Immature natural killer cell (primary cell): ENCODE measurements around the gene NUBP2. TPM values are rescaled to one million over a fixed set of nuclear protein-coding genes. Genes with fewer than 3 reads are reported as not detected.

Source experiments
- DNase-seq, 3 donors: peaks; one replicate each; pipeline ENCODE4 v3.0.0; 2022; ENCODE audit warnings: mixed read lengths in 1 of 3
- H3K27ac Mint-ChIP-seq, 6 donors: one replicate each; pipeline ENCODE4 v1.8.0; 2020; ENCODE audit warnings: mixed read lengths in 6 of 6, mild to moderate bottlenecking in 5 of 6, inconsistent platforms in 4 of 6, moderate library complexity in 3 of 6
- H3K27me3 Mint-ChIP-seq, 3 donors: one replicate each; pipeline ENCODE4 v1.8.0; 2020 to 2021; ENCODE audit warnings: low read depth in 3 of 3, mild to moderate bottlenecking in 3 of 3, mixed read lengths in 3 of 3, moderate library complexity in 3 of 3, inconsistent platforms in 1 of 3
- H3K36me3 Mint-ChIP-seq, 3 donors: one replicate each; pipeline ENCODE4 v1.8.0; 2020; ENCODE audit warnings: mixed read lengths in 3 of 3, inconsistent platforms in 2 of 3, mild to moderate bottlenecking in 2 of 3
- H3K4me1 Mint-ChIP-seq, 2 donors: one replicate each; pipeline ENCODE4 v1.8.0; 2020; ENCODE audit warnings: inconsistent platforms in 2 of 2, mild to moderate bottlenecking in 2 of 2, mixed read lengths in 2 of 2, moderate library complexity in 1 of 2
- H3K4me3 Mint-ChIP-seq, 5 donors: one replicate each; pipeline ENCODE4 v1.8.0; 2020; ENCODE audit warnings: mild to moderate bottlenecking in 5 of 5, mixed read lengths in 5 of 5, inconsistent platforms in 3 of 5, moderate library complexity in 3 of 5
- H3K9me3 Mint-ChIP-seq, 6 donors: one replicate each; pipeline ENCODE4 v1.8.0; 2020; ENCODE audit warnings: mild to moderate bottlenecking in 6 of 6, mixed read lengths in 6 of 6, inconsistent platforms in 4 of 6, moderate library complexity in 3 of 6
- polyA plus RNA-seq, 3 donors: library from polyadenylated mRNA; unstranded; fragments of 300-500 nt; fragmentation: Illumina TruSeq; gene quantifications; one replicate each; pipeline ENCODE4 v1.2.3, GENCODE V29; 2021

Gene NUBP2
- polyA plus RNA-seq, 3 donors from 2014 or later: 106 to 151 (median 127) TPM

DNA sequence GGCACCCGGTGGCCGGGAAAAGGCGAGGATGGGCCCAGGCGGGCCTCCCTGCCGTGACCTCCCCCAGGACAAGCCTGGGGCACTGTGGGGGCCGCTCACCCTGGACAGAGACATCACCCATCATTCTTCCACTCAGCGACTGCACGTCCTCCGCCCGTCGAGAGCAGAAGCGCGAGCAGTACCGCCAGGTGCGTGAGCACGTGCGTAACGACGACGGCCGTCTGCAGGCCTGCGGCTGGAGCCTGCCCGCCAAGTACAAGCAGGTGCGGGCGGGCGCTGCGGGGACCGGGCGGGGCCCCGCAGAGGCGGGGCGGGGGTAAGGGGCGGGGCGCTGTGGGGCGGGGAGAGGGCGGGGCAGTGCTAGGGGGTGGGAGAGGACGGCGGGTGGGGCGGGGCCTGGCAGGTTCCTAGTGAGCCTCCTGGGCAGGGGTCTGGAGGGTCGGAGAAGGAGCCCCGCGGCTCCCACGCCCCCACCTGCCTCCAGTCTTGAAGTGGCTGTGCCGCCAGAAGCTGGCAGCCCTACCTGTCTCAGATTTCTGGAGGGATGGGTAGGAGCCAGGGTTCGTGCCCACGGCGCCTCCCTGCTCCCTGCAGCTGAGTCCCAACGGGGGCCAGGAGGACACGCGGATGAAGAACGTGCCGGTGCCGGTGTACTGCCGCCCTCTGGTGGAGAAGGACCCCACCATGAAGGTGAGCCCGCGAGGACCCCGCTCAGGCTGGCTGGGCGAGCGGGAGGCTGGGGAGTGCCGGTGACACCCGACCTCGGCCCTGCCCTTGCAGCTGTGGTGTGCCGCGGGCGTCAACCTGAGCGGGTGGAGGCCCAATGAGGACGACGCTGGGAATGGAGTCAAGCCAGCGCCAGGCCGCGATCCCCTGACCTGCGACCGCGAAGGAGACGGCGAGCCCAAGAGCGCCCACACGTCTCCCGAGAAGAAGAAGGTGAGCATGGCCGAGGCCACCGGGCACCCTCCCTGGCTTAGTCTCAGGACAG is 18.9 kb upstream of the NUBP2 start:
- Mint-ChIP-seq H3K27me3 (peaks cover 0 to 2% (median 1%) of the 10 kb centered on the region in 3 donors), H3K4me1 (peaks cover 0 to 2% of the 10 kb centered on the region in 2 donors), H3K9me3 (no peaks in the 10 kb centered on the region), H3K27ac (no peak overlapping the region), H3K36me3 (peaks cover 0 to 6% (median 0%) of the 10 kb centered on the region in 3 donors), H3K4me3 (no peak overlapping the region)
- DNase-seq: no peak

DNA sequence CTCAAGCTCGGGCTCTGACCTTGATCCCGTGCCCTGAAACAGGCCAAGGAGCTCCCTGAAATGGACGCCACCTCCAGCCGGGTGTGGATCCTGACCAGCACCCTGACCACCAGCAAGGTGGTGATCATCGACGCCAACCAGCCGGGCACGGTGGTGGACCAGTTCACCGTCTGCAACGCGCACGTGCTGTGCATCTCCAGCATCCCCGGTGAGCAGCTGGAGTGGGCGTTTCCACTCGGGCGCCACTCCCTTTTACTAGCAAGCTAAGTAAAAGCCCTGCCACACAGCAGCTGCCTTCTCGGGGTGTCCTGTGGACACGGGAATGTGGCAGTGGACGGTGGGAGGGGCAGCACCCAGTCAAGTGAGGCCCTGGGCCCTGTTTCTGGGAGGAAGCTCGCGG is 17.8 kb upstream of the NUBP2 start:
- Mint-ChIP-seq H3K36me3 (peaks cover 0 to 6% (median 0%) of the 10 kb centered on the region in 3 donors), H3K4me3 (no peak overlapping the region), H3K27me3 (peaks cover 0 to 4% (median 0%) of the 10 kb centered on the region in 3 donors), H3K4me1 (peaks cover 0 to 2% of the 10 kb centered on the region in 2 donors), H3K27ac (peak overlapping the region in 1 of 6 donors; percentile 29), H3K9me3 (no peaks in the 10 kb centered on the region)
- no peak for DNase-seq

DNA sequence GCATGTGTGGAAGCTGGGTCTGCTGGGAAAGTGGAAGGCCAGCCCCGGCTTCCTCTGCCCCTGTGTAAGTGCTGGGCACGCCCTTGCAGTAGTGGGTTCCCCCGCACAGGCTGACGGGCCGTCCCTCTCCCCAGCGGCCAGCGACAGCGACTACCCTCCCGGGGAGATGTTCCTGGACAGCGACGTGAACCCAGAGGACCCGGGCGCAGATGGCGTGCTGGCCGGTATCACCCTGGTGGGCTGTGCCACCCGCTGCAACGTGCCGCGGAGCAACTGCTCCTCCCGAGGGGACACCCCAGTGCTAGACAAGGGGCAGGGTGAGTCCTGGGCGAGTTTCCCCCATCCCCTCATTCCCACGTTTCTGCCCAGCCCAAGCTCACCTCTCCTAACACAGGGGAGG is 16.9 kb upstream of the NUBP2 start:
- Mint-ChIP-seq H3K27ac (no peak overlapping the region), H3K9me3 (no peaks in the 10 kb centered on the region), H3K4me1 (peaks cover 6 to 8% of the 10 kb centered on the region in 2 donors), H3K36me3 (peaks cover 0 to 6% (median 0%) of the 10 kb centered on the region in 3 donors), H3K4me3 (no peak overlapping the region), H3K27me3 (peaks cover 0 to 5% (median 2%) of the 10 kb centered on the region in 3 donors)
- DNase-seq: no peak

DNA sequence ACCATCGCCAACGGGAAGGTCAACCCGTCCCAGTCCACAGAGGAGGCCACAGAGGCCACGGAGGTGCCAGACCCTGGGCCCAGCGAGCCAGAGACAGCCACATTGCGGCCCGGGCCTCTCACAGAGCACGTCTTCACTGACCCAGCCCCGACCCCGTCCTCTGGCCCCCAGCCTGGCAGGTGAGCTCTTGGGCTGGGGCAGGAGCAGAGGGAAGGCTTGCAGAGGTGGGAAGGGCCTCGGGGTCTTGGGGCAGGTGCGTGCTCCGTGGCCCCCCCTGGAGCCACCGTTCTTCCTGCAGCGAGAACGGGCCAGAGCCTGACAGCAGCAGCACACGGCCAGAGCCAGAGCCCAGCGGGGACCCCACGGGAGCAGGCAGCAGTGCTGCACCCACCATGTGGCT is 16.5 kb upstream of the NUBP2 start:
- H3K27me3 Mint-ChIP-seq: peaks cover 0 to 5% (median 2%) of the 10 kb centered on the region in 3 donors
- no peak overlapping the region for H3K27ac Mint-ChIP-seq
- peaks cover 6 to 8% of the 10 kb centered on the region in 2 donors for H3K4me1 Mint-ChIP-seq
- no peak for DNase-seq
- H3K9me3 Mint-ChIP-seq: no peaks in the 10 kb centered on the region
- H3K36me3 Mint-ChIP-seq: peaks cover 0 to 4% (median 0%) of the 10 kb centered on the region in 3 donors
- H3K4me3 Mint-ChIP-seq: no peak overlapping the region

DNA sequence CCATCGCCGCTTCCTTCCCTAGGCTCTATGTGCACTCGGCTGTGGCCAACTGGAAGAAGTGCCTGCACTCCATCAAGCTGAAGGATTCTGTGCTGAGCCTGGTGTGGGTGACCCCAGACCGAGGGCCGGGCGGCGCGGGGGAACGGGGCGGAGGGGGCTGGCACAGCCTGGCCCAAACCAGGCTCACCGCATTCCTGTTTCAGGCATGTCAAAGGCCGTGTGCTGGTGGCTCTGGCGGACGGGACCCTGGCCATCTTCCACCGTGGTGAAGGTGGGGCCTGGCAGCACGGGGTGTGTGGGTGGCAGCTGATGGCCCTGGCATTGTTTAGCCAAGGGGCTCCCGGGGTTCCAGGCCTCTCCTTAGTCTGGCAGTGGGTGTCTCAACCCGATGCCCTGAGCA is 16.1 kb upstream of the NUBP2 start:
- no peak overlapping the region for H3K27ac Mint-ChIP-seq
- H3K36me3 Mint-ChIP-seq: no peaks in the 10 kb centered on the region
- no peak for DNase-seq
- H3K4me3 Mint-ChIP-seq: no peak overlapping the region
- peaks cover under 1 to 5% (median 3%) of the 10 kb centered on the region in 3 donors for H3K27me3 Mint-ChIP-seq
- no peaks in the 10 kb centered on the region for H3K9me3 Mint-ChIP-seq
- peaks cover 7 to 9% of the 10 kb centered on the region in 2 donors for H3K4me1 Mint-ChIP-seq

DNA sequence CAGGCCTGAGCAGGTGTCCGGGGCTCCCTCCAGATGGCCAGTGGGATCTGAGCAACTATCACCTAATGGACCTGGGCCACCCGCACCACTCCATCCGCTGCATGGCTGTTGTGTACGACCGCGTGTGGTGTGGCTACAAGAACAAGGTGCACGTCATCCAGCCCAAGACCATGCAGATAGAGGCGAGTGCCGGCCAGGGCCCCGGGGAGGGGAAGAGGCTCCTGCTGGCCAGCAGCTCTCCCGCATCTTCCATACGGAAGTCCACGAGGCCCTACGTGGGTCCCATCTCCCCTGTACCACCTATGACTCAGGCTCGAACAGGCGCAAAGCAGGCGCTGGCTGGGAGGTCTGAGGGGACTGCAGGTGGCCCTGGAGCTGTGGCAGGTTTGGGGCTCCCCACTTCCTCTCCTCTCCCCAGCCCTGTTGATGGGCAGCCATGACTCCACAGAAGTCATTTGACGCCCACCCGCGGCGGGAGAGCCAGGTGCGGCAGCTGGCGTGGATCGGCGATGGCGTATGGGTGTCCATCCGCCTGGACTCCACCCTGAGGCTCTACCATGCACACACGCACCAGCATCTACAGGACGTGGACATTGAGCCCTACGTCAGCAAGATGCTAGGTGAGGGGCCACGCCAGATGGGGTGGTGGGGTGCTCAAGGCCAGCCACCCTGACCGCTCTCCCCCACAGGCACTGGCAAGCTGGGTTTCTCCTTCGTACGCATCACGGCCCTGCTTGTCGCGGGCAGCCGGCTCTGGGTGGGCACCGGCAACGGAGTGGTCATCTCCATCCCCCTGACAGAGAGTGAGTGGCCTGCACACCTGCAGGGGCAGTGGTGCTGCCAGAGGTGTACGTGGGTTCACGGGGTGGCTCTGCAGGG is 15.4 kb upstream of the NUBP2 start:
- Mint-ChIP-seq H3K9me3 (no peaks in the 10 kb centered on the region), H3K36me3 (no peaks in the 10 kb centered on the region), H3K4me1 (peaks cover 14 to 16% of the 10 kb centered on the region in 2 donors), H3K27ac (no peak overlapping the region), H3K4me3 (no peak overlapping the region), H3K27me3 (peaks cover 3 to 9% (median 5%) of the 10 kb centered on the region in 3 donors)
- no peak for DNase-seq

DNA sequence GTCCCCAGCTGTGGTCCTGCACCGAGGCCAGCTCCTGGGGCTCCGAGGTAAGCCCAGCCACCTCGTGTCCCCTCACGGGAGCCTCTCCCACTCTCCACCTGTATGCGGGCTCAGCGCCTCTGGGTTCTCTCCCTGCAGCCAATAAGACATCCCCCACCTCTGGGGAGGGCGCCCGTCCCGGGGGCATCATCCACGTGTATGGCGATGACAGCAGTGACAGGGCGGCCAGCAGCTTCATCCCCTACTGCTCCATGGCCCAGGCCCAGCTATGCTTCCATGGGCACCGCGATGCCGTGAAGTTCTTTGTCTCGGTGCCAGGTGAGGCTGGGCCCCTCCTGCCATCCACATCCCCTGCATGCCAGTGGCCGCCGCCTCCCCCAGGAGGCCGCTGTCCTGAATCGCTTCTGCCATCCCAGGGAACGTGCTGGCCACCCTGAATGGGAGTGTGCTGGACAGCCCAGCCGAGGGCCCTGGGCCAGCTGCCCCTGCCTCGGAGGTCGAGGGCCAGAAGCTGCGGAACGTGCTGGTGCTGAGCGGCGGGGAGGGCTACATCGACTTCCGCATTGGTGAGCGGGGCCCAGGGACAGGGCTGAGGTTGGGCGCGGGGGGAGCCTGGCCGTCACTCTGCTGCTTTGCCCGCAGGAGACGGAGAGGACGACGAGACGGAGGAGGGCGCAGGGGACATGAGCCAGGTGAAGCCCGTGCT is 14.5 kb upstream of the NUBP2 start:
- Mint-ChIP-seq H3K4me3 (no peak overlapping the region), H3K27me3 (peaks cover 4 to 10% (median 6%) of the 10 kb centered on the region in 3 donors), H3K36me3 (no peaks in the 10 kb centered on the region), H3K27ac (no peak overlapping the region), H3K9me3 (no peaks in the 10 kb centered on the region), H3K4me1 (peaks cover 14 to 17% of the 10 kb centered on the region in 2 donors)
- no peak for DNase-seq

DNA sequence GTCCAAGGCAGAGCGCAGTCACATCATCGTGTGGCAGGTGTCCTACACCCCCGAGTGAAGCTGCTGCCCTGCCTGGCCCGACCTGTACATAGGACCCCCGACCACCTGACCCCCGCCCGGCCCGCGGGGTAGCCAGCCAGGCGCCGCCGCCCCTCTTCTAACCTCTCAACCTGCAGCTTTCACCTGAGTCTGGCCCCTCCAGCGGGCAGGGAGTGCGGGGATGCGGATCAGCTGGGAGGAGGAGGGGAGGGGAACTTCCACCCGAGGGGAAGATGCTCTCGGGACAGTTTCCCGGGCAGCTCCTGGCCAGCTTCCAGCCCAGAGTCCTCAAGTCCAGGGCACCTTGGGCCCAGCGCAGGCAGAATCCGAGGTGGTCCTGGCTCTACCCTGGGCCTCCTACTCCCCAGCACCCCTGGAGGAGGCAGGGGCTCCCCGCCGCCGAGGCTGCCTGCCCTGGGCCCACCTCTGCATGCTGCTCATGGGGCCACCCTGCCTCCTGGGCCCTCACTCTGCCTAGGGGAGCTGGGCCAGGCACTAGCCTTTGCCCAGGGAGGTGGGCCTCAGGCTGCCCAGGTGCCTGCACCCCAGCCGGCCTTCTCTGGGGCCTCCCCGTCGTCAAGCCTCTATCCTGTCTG is 13.9 kb upstream of the NUBP2 start:
- Mint-ChIP-seq H3K27ac (no peak overlapping the region), H3K4me3 (no peak overlapping the region), H3K27me3 (peaks cover 4 to 10% (median 7%) of the 10 kb centered on the region in 3 donors), H3K4me1 (peaks cover 14 to 20% of the 10 kb centered on the region in 2 donors), H3K36me3 (no peaks in the 10 kb centered on the region), H3K9me3 (no peaks in the 10 kb centered on the region)
- DNase-seq: no peak

DNA sequence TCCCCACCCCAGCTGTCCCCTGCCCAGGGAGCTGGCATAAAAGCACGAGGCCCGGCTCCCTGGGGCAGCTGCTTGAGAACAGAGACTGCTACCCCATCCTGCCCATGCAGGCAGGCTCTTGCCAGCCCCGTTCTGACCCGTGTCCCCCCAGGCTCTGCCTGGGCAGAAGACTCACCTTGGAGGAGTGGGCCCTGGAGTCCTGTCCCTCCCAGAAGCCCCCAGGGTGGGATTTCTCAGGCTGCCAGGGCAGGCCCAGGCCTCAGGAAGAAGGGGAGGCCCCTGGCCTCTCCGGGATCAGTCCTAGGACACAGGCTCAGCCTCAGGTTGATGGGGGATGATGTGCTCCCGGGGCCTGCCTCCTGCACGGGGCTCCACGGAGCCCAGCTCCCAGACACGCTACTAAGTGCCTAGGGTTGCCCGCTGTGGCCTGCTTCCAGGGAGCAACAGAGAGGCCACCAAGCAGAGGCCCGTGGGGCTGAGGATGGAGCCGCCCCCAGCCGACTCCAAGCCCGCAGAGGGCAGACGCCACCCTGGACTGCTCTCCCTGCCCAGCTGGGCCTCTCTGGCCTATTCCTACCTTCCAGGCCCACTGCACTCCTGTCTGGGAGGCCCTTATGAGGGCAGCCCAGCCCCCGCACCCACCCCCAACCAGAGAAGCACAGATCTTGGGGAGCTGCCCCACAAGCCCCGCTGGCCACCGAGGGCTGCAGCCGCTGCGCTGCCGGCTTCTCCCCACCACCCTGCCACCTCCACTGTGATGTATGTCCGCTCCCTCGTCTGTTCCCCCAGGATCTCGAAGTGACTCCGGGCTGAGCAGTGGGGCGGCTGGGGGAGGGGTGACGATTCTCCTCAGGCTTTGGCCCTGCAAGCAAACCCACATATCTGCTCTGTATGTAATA is 13.1 kb upstream of the NUBP2 start:
- Mint-ChIP-seq H3K27me3 (peaks cover 4 to 10% (median 7%) of the 10 kb centered on the region in 3 donors), H3K4me3 (peak overlapping the region; percentile 51 to 93 (median 61)), H3K4me1 (peaks cover 14 to 21% of the 10 kb centered on the region in 2 donors), H3K27ac (peak overlapping the region in 2 of 6 donors; percentile 35 to 44), H3K36me3 (no peaks in the 10 kb centered on the region), H3K9me3 (no peaks in the 10 kb centered on the region)
- DNase-seq: no peak

DNA sequence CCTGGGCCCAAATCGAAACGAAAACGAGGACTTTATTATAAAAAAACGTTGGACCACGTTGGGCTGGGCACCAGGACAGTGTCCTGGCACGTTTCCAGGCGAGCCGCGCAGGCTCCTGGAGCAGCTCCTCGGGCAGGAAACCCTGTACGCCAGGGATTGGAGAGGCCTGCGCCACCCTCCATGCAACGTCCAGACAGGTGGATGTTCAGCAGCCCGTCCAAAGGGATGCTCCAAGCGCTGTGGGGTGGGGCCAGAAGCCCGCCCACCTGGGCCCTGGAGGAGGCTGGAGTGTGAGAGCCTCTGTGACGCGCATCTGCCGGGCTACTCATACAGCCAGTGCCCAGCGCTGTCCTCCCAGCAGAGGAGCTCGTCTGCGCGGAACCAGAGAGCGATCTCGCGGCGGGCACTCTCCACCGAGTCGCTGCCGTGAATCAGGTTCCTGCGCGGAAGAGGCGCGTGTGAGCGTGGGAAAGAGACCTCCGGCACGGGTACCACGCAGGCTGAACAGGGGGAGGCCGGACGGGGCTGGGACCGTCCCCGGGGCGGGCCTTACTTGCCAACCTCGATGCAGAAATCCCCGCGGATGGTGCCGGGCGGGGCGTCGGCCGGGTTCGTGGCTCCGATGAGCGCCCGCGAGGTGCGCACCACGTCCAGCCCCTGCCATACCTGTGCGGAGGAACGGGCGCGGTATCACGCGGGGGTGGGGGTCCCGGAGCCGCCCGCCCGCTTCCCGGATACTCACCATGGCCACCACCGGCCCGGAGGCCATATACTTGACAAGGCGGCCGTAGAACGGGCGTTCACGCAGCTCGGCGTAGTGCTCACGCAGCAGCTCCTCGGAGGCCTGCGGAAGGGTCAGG is 12.2 kb upstream of the NUBP2 start:
- Mint-ChIP-seq H3K27ac (peak overlapping the region in 5 of 6 donors; percentile 44 to 75 (median 58)), H3K27me3 (peaks cover 4 to 10% (median 7%) of the 10 kb centered on the region in 3 donors), H3K4me3 (peak overlapping the region; percentile 61 to 96 (median 93)), H3K4me1 (peaks cover 14 to 21% of the 10 kb centered on the region in 2 donors), H3K36me3 (no peaks in the 10 kb centered on the region), H3K9me3 (no peaks in the 10 kb centered on the region)
- DNase-seq: peak; percentile 33 to 49 (median 44)

DNA sequence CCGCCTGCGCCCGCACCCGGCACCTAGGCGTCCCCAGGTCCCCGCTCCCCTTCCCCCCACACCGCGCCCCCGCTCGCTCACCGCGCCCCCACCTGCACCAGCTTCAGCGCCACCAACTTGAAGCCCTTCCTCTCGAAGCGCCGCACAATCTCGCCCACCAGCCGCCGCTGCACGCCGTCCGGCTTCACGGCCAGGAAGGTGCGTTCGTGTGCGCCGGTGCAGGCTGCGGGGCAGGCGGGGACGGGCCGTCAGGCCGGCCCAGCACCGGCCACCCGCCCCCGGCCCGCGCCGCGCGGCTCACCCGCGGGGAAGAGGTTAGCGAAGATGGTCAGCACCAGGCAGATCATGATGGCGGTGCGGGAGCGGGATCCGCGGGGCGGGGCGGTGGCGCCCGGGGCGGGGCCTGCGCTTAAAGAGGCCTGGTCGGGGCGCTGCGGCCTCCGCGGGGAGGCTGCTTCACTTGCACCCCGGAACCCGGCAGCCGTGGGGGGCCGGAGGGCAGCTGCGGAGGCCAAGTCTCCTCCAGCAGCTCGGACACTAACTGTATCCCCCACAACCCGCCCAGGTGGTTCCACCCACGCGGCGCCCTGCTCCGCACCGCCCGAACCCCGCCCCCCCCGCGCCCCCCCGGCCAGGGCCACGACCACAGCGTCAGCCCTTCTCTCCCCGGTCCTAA is 11.4 kb upstream of the NUBP2 start, which contains the start of gene NME3:
Gene NME3 (minus strand): TSS at position 356 of the 676 bp plus-strand sequence. CDS start 9 bp downstream, at position 347.
- Mint-ChIP-seq H3K36me3 (no peaks in the 10 kb centered on the region), H3K27ac (peak within 1 kb of the TSS; percentile 85 to 94 (median 92)), H3K27me3 (peaks cover 4 to 10% (median 7%) of the 10 kb centered on the region in 3 donors), H3K9me3 (no peaks in the 10 kb centered on the region), H3K4me1 (peaks cover 14 to 21% of the 10 kb centered on the region in 2 donors), H3K4me3 (peak within 1 kb of the TSS; percentile 93 to 96 (median 95))
- peak; percentile 74 to 76 (median 75) for DNase-seq
